Coronary artery (tissue), 2 donors: ENCODE results near the gene FRG2C.
A peak's percentile ranks its signal among the peaks of the same experiment; 100 is the strongest.
"Not testable (repeated sequence)": the region's sequence is repeated elsewhere in the genome, so short reads cannot be mapped to it uniquely, and the experiment has no call there.

ENCODE experiments used
- DNase-seq: peaks from one replicate; pipeline ENCODE4 v3.0.0-alpha.2; 2017; ENCODE audit warnings: low spot score
- H3K27ac ChIP-seq, 2 donors: fragments of 200-600 bp; sonication (generic); one replicate each; pipeline ENCODE4 v1.5.1; 2016 to 2019
- H3K4me3 ChIP-seq: fragments of 200-600 bp; sonication (generic); 2 replicates; pipeline ENCODE4 v1.5.1; 2016; ENCODE audit warnings: mild to moderate bottlenecking, moderate library complexity
- CTCF ChIP-seq: fragments of 200-600 bp; sonication (generic); IDR thresholded peaks from one replicate; pipeline ENCODE4 v1.5.1; 2019; ENCODE audit warnings: antibody characterized with exemption

Gene FRG2C

GRCh38 chr3:75650191-75650590 lies 13.9 kb upstream of the FRG2C start:
- no peak for TF ChIP-seq CTCF
- no peak overlapping the region for H3K4me3 ChIP-seq
- DNase-seq: no peak
- H3K27ac ChIP-seq: no peak overlapping the region

- H3K27ac ChIP-seq, DNase-seq: not testable (repeated sequence)
- peak overlapping the region; percentile 11 for H3K4me3 ChIP-seq
Observed at GRCh38 chr3:75655101-75655904, 8.8 kb upstream of the FRG2C start.

- H3K27ac ChIP-seq, H3K4me3 ChIP-seq, DNase-seq: not testable (repeated sequence)
Observed at GRCh38 chr3:75655956-75656355, 8.2 kb upstream of the FRG2C start.

GRCh38 chr3:75658411-75659107 lies 5.6 kb upstream of the FRG2C start:
- not testable (repeated sequence) for H3K27ac ChIP-seq, DNase-seq
- H3K4me3 ChIP-seq: peak overlapping the region; percentile 67

- not testable (repeated sequence) for H3K27ac ChIP-seq, DNase-seq
- peak overlapping the region; percentile 67 for H3K4me3 ChIP-seq
Observed at GRCh38 chr3:75659108-75659433, 5.1 kb upstream of the FRG2C start.

GRCh38 chr3:75665626-75666025 lies 1.5 kb downstream of the FRG2C start:
- H3K4me3 ChIP-seq, DNase-seq, H3K27ac ChIP-seq: not testable (repeated sequence)

GRCh38 chr3:75667757-75668701 lies 3.9 kb downstream of the FRG2C start:
- not testable (repeated sequence) for DNase-seq, H3K27ac ChIP-seq
- H3K4me3 ChIP-seq: peak overlapping the region; percentile 64

- not testable (repeated sequence) for DNase-seq
- peak overlapping the region; percentile 64 for H3K4me3 ChIP-seq
Observed at GRCh38 chr3:75668759-75669347, 4.7 kb downstream of the FRG2C start.

GRCh38 chr3:75669348-75670297 lies 5.5 kb downstream of the FRG2C start:
- peak overlapping the region; percentile 64 for H3K4me3 ChIP-seq
- not testable (repeated sequence) for H3K27ac ChIP-seq, DNase-seq

More at GRCh38 chr3:75668759-75669347, 4.7 kb downstream of the FRG2C start:
- H3K27ac ChIP-seq: not testable (repeated sequence)

GRCh38 chr3:75670298-75671286 lies 6.5 kb downstream of the FRG2C start:
- H3K4me3 ChIP-seq: peak overlapping the region; percentile 64
- not testable (repeated sequence) for H3K27ac ChIP-seq, DNase-seq

GRCh38 chr3:75671287-75672139 lies 7.4 kb downstream of the FRG2C start:
- H3K4me3 ChIP-seq: peak overlapping the region; percentile 64
- DNase-seq, H3K27ac ChIP-seq: not testable (repeated sequence)

GRCh38 chr3:75672140-75672775 lies 8.1 kb downstream of the FRG2C start:
- DNase-seq: peak; percentile 67
- peak overlapping the region in 1 of 2 donors; percentile 67 for H3K27ac ChIP-seq
- peak overlapping the region; percentile 60 for H3K4me3 ChIP-seq

- DNase-seq, H3K4me3 ChIP-seq, H3K27ac ChIP-seq: not testable (repeated sequence)
Observed at GRCh38 chr3:75683965-75684364, 19.8 kb downstream of the FRG2C start.
